Measurements from ENCODE around the gene MYEOV.

The MYEOV gene

DNA sequence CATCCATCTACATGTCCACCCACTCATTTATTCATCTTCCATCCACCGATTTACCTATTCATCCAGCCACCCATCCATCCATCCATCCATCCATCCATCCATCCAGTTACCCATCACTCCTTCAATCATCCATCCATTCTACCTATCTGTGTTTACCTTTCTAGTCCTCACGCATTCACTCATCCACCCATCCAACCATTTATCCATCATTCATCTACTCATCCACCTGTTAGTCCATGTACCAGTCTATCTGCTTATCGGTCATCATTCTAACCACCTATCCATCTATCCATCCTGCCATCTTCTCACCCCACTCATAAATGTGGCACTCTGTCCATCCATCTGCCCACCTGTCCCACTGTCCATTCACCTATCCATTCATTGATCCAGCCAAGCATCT, 21.9 kb upstream of the MYEOV start:
- H3K27ac ChIP-seq (ENCODE audit: low read length), result no peak overlapping the region
- TF ChIP-seq EZH2phosphoT487 (IDR thresholded peaks at IDR 0.05; ENCODE audit: low read length) (no peak), EZH2 (optimal IDR thresholded peaks at IDR 0.05; ENCODE audit: low read depth, low read length) (no peak)
- TF ChIP-seq, protein P1, sequence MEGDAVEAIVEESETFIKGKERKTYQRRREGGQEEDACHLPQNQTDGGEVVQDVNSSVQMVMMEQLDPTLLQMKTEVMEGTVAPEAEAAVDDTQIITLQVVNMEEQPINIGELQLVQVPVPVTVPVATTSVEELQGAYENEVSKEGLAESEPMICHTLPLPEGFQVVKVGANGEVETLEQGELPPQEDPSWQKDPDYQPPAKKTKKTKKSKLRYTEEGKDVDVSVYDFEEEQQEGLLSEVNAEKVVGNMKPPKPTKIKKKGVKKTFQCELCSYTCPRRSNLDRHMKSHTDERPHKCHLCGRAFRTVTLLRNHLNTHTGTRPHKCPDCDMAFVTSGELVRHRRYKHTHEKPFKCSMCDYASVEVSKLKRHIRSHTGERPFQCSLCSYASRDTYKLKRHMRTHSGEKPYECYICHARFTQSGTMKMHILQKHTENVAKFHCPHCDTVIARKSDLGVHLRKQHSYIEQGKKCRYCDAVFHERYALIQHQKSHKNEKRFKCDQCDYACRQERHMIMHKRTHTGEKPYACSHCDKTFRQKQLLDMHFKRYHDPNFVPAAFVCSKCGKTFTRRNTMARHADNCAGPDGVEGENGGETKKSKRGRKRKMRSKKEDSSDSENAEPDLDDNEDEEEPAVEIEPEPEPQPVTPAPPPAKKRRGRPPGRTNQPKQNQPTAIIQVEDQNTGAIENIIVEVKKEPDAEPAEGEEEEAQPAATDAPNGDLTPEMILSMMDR (IDR thresholded peaks at IDR 0.05; ENCODE audit: low read length), result no peak
- no peaks in the 10 kb centered on the region for H3K9me2 ChIP-seq (replicated peaks; ENCODE audit: insufficient read depth, low read length)
- H3F3A ChIP-seq (ENCODE audit: insufficient read depth, low read length), result no peaks in the 10 kb centered on the region
- no peaks in the 10 kb centered on the region for H4K20me1 ChIP-seq (ENCODE audit: insufficient read depth, low read length)
- H3K27me3 ChIP-seq (replicated peaks; ENCODE audit: insufficient read depth, low read length), result peaks cover 25% of the 10 kb centered on the region
- no peaks in the 10 kb centered on the region for H3K9me3 ChIP-seq (replicated peaks; ENCODE audit: insufficient read depth, low read length)
- no peak overlapping the region for H3K4me3 ChIP-seq (ENCODE audit: low read length)
- no peak for DNase-seq
- no peak overlapping the region for H2AFZ ChIP-seq (ENCODE audit: low read length)
- H3K9ac ChIP-seq (ENCODE audit: low read length), result no peak overlapping the region
- H3K79me2 ChIP-seq (ENCODE audit: low read length), result no peaks in the 10 kb centered on the region
- H3K36me3 ChIP-seq (replicated peaks; ENCODE audit: insufficient read depth, low read length), result no peaks in the 10 kb centered on the region
- 0 out of 2 replicates have a peak, but pooled peaks cover 4% of the 10 kb centered on the region for H3K4me1 ChIP-seq (ENCODE audit: low read length)
- no peak overlapping the region for H3K4me2 ChIP-seq (ENCODE audit: low read depth, low read length)

DNA sequence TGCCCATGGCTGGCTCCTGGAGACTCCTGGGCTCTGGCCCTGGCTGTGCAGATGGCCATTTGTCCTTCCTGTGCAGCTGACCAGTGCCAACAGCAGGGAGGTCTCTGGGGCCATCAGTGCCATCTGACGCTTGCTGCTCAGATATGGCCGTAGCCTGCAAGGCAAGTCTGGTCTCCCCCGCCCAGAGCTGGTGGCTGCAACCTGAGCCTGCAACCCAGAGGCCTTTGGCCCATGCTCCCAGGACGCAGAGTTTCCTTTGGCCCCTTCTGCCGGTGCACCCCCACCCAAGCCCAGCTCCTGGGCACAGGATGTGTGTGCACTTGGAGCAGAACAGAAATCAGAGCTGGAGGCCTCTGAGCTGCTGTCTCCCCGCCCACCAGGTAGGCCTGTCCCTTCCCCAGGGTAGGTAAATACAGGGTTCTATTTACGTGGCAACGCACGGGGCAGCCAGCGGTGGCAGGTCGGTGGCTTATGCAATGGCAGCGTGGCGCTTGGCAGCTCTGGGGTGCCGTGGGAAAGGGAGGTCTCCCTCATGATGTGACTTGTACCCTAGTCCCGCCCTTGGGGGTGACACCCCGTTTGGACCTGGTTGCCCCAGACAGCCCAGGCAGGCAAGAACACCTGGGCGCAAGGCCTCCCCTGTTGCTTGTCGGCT, 21.0 kb upstream of the MYEOV start:
- H3K4me1 ChIP-seq (ENCODE audit: low read length), result 0 out of 2 replicates have a peak, but pooled peaks cover 4% of the 10 kb centered on the region
- no peak overlapping the region for H3K4me3 ChIP-seq (ENCODE audit: low read length)
- no peaks in the 10 kb centered on the region for H3K79me2 ChIP-seq (ENCODE audit: low read length)
- H2AFZ ChIP-seq (ENCODE audit: low read length), result no peak overlapping the region
- peaks cover 25% of the 10 kb centered on the region for H3K27me3 ChIP-seq (replicated peaks; ENCODE audit: insufficient read depth, low read length)
- no peak for DNase-seq
- H3K4me2 ChIP-seq (ENCODE audit: low read depth, low read length), result no peak overlapping the region
- H3K27ac ChIP-seq (ENCODE audit: low read length), result no peak overlapping the region
- H3K9ac ChIP-seq (ENCODE audit: low read length), result no peak overlapping the region
- no peaks in the 10 kb centered on the region for H4K20me1 ChIP-seq (ENCODE audit: insufficient read depth, low read length)
- TF ChIP-seq, protein P1 (IDR thresholded peaks at IDR 0.05; ENCODE audit: low read length), result no peak
- no peak for TF ChIP-seq EZH2phosphoT487 (IDR thresholded peaks at IDR 0.05; ENCODE audit: low read length)
- no peak for TF ChIP-seq EZH2 (optimal IDR thresholded peaks at IDR 0.05; ENCODE audit: low read depth, low read length)
- no peaks in the 10 kb centered on the region for H3K36me3 ChIP-seq (replicated peaks; ENCODE audit: insufficient read depth, low read length)
- no peaks in the 10 kb centered on the region for H3F3A ChIP-seq (ENCODE audit: insufficient read depth, low read length)
- no peaks in the 10 kb centered on the region for H3K9me3 ChIP-seq (replicated peaks; ENCODE audit: insufficient read depth, low read length)
- no peaks in the 10 kb centered on the region for H3K9me2 ChIP-seq (replicated peaks; ENCODE audit: insufficient read depth, low read length)

DNA sequence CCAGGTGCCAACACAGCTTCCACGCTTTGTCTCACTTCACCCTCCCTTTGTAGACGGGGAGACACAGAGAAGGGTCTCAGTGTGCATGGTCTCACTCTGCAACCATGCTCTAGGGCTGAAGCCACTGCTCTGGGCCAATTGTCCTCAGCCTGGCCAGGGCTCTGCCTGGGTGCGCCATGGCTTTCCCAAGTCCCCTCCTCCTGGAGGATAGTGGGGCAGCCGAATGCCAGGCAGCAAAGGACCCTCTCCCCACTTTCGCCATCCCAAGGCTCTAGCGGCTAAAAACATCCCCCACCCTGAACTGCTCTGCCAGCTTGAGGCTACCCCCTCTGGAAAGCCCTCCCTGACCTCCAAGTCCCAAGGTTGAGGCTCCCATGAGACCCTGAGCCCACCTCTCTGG, 20.4 kb upstream of the MYEOV start:
- no peak for DNase-seq
- Histone ChIP-seq H3F3A (ENCODE audit: insufficient read depth, low read length) (no peaks in the 10 kb centered on the region), H3K9me3 (replicated peaks; ENCODE audit: insufficient read depth, low read length) (no peaks in the 10 kb centered on the region), H3K27ac (ENCODE audit: low read length) (no peak overlapping the region), H3K79me2 (ENCODE audit: low read length) (no peaks in the 10 kb centered on the region), H3K9me2 (replicated peaks; ENCODE audit: insufficient read depth, low read length) (no peaks in the 10 kb centered on the region), H3K4me2 (ENCODE audit: low read depth, low read length) (no peak overlapping the region), H4K20me1 (ENCODE audit: insufficient read depth, low read length) (no peaks in the 10 kb centered on the region), H3K36me3 (replicated peaks; ENCODE audit: insufficient read depth, low read length) (no peaks in the 10 kb centered on the region), H2AFZ (ENCODE audit: low read length) (no peak overlapping the region), H3K4me1 (ENCODE audit: low read length) (0 out of 2 replicates have a peak, but pooled peaks cover 4% of the 10 kb centered on the region), H3K27me3 (replicated peaks; ENCODE audit: insufficient read depth, low read length) (peaks cover 25% of the 10 kb centered on the region), H3K4me3 (ENCODE audit: low read length) (no peak overlapping the region), H3K9ac (ENCODE audit: low read length) (no peak overlapping the region)
- TF ChIP-seq EZH2phosphoT487 (IDR thresholded peaks at IDR 0.05; ENCODE audit: low read length) (no peak), EZH2 (optimal IDR thresholded peaks at IDR 0.05; ENCODE audit: low read depth, low read length) (no peak)
- TF ChIP-seq, protein P1 (IDR thresholded peaks at IDR 0.05; ENCODE audit: low read length), result no peak
